ENCODE measurements around the gene SPG21.

The SPG21 gene

DNA sequence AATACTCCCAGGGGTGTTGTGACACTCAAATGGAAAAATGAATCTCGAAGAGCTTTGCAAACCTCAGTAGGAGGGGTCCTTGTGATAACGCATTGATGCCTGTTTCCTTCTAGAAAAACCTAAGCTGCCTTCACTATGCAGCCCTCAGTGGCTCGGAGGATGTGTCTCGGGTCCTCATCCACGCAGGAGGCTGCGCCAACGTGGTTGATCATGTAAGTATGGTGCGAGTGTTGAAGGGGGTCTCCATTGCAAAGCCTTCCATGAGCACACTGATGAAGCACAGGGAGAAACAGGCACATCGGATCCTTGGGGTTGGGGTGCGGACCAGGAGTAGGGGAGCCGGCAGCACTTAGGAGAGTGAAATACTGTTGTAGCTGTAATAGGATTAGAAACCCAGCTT is 55.7 kb downstream of the SPG21 start:
- DNase-seq, result no peak

- no peak for DNase-seq
Measured at GRCh38 chr15:64931381-64931780, 58.3 kb downstream of the SPG21 start.

DNA sequence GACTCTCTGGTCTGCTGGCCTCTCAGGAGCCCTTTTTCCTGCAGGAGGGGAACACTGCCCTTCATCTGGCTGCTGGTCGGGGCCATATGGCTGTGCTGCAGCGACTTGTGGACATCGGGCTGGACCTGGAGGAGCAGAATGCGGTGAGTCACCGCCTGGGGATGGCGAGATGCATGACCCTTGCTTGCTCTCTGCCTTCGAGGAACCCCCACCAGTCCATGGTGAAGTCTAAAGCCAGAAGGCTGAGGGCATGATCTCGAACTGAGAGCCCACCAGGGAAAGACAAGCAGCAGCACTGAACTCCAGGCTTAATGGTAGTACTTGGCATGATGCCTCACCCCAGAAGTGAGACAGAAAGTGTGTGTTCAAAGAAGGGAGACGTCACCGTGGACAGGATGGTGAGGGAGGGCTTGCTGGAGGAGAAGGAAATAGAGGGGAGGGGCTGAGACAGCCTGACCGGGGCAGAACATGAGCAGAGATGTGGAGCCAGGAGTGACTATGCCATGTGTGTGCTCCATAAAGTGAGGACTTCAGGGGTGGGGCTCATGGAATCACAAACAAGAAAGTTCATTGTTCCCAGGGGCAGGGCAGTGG is 58.8 kb downstream of the SPG21 start:
- DNase-seq, result no peak

- no peak for DNase-seq
Measured at GRCh38 chr15:64930019-64930652, 59.6 kb downstream of the SPG21 start.

GRCh38 chr15:64928626-64929220 is 61.0 kb downstream of the SPG21 start:
- no peak for DNase-seq

DNA sequence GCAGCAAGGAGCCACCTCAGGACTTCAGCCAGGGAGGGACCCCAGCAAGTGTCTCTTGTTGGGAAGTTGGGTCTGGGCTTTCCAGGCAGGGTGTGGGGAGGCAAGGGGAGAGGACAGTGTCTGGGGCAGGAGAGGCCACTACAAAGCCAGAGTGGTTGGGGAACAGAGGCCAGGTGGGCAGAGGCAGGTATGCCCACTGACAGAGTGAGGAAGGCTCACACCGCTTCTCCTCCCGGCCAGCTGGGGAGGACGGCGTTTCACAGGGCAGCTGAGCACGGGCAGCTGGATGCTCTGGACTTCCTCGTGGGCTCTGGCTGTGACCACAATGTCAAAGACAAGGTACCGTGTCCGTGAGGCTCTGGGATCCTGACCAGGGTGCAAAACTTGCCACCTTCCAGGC is 63.1 kb downstream of the SPG21 start:
- DNase-seq, result no peak

DNA sequence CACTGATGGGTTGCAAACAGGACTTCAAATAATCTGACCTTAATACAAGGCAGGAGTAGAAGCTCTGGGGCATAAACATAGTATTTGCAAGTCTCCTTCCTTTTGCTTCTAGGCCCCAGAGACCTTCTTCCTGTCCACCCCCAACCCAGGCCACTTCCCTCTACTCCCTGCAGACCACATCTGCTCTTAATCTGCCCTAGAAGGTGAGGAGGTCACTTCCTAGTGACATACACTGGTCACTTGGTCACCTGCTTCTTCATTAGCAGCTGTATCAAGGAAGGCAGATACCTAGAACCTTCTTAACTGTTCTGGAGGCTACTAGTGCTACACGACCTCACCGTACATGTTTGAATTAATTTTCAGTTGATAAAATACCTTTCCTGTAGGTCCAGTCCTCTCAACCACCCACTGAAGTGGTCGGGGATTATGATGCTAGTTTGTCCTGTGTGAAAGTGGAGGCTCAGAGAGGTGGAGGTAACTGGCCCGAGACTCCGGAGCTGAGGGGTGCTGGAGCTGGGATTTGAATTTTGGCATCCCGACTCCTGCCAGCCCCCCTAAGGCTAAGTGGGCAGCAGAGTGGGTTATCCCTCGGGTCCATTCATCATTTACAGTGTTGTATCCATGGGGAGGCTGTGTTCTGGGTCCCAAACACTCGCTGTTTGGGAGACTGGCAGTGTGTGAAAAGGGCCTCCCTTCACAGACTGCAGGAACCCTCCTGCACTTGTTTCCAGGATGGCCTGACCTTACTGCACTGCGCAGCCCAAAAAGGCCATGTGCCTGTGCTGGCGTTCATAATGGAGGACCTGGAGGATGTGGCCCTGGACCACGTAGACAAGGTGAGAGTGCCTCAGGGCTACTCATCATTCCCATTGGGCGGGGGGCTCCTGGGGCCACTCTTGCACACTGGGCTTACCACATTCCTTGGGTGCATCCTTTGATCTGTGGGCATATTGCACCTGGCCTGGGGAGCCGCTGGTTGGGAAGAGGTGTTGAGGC is 64.1 kb downstream of the SPG21 start:
- no peak for DNase-seq

GRCh38 chr15:64923546-64923945 is 66.2 kb downstream of the SPG21 start:
- DNase-seq, result no peak

GRCh38 chr15:64921711-64922110 is 68.0 kb downstream of the SPG21 start:
- no peak for DNase-seq

DNA sequence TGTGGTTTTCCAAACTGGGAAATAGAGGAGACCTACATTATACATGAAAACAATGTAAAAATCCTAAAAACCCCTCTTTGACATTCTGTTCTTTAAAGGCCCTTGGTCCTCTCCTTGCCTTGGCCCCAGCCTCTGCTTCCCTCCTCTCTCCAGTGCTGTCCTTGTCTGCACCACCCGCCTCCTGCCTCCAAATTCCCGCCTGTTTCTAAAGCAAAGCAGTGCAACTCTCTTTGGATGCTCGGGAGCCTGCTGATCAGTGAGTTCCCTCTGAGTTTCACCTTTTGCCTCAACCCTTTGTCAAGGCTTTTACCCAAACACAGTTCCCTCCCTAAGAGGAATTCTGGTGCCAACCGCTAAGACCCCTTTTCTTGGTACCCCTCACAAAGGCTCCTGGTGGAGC is 70.0 kb downstream of the SPG21 start:
- DNase-seq, result no peak

GRCh38 chr15:64917211-64917610 is 72.5 kb downstream of the SPG21 start:
- DNase-seq, result no peak

GRCh38 chr15:64916365-64916764 is 73.3 kb downstream of the SPG21 start:
- no peak for DNase-seq

- DNase-seq, result no peak
Measured at GRCh38 chr15:64915518-64916227, 74.0 kb downstream of the SPG21 start.

Data from activated CD4-positive, alpha-beta T cell treated with anti-CD3 and anti-CD28 coated beads, Interleukin-10, Interleukin-2, amounts not matched to agents 100 ng/mL and 50 ng/mL, durations not matched to agents 16 hours and 8 hours (primary cell).